T47D (cell line): ENCODE data around the gene TM9SF1.
"Not testable (repeated sequence)": the region's sequence is repeated elsewhere in the genome, so short reads cannot be mapped to it uniquely, and the experiment has no call there.

Experiments
- DNase-seq, 2 experiments: peaks; one replicate each; pipeline versions ENCODE4 v3.0.0 to v3.0.0-alpha.2; 2011 to 2012; ENCODE audit warnings: low read depth in 1 of 2, low spot score in 1 of 2
- JUND ChIP-seq: IDR thresholded peaks from 2 replicates; pipeline ENCODE4 v1.6.1; 2012; ENCODE audit warnings: low read depth
- in situ Hi-C: cut with HindIII; loops from 2 replicates; pipeline ENCODE4 v1.10.0; 2016; ENCODE audit warnings: low sequenced_read_pairs, low pct_unique_long_range_greater_than_20kb

TM9SF1 gene

DNA sequence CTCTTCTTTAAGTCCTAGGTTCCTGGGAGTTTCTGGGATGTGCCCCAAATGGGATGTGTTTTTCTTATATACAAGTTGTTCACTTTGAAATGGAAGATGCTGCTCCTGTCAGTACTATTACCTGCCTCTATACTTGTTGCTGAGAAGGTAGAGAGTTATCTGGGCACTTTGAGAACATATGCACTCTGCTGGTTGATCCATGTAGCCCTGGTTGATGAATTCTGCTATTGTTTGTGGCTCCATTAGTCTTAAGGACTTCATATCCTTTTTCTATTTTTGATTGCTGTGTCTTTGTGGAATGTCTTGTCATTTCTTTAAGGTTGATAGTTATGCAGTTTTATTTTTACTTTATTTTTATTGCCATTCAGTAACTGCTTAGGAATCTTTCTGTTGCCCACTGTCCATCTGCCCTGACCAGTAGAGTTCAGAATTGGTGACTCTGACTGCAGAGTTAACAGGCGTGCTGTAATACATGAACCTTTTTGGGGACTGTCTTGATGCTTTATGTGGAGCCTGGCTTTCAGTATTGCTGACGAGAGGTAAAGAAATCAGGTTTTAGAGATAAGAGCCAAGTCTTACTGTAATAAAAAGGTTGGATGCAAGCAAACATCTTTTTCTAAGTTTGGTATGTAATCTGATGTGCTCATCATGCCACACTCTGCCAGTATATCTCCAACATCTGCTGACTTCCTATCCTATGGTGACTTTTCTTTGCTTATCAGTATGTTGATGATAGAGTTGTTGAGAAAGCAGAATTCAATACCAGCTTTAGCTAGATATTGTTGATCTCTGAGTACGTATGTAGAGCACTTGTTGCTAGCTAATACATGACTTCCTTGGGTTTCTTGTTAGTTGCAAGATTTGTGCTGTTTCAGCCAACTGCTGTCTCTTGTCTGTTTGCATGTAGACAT is 39.1 kb upstream of the TM9SF1 start:
- TF ChIP-seq JUND: no peak
- DNase-seq: no peak

DNA sequence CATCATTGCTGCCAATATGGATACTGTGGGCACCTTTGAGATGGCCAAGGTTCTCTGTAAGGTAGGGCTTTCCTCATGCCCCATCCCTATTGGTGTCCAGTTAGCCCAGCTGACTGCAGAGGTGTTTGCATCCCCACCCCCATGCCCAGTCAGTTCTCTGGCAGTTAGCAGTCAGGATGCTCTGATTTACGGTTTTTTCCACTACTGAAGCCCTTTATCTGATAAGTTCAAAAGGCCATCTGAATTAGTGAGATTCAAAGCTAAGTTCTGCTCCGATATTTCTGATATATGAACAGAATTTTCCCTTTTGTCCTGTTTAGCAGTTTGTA is 38.3 kb upstream of the TM9SF1 start:
- DNase-seq: no peak
- in situ Hi-C loops: no loop called here
- TF ChIP-seq JUND: no peak

More for the DNA sequence above, 39.1 kb upstream of the TM9SF1 start:
- in situ Hi-C loops: no loop called here

DNA sequence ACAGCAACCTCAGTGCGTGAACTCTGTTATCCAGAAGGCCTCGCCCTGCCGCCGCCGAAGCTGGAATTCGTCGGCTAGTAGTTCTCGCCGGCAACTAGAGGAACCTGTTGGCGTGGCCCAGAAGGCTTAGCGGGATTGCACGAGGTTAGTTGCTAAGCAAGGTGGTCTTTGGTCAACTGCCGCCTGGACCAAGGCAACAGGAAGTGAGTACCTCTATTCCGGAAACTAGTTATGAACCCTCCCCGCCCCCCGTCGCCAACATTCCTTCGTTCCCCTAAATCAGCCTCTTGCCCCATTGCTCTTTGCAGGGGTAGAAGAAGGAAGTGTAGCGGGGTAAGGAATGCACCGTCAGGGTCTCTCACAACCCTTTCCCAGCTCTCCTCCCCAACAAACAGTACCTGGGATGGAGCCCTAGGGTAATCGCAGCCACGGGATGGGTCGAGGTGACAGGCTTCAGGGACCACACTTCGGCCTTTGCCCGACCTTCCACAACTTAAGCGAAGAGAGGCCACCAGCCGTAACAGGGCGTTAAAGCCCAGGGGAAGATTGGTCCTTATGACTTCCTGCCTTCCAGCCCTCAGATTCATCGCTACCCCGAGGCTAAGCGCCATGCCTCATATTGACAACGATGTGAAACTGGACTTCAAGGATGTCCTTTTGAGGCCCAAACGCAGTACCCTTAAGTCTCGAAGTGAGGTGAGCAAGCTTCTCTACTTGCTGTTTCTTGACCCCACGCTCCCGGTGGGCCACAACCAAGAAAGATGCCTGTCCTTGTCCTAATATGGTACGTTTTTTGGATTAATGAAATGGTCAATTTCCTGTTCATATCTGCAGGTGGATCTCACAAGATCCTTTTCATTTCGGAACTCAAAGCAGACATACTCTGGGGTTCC is 37.6 kb upstream of the TM9SF1 start, which contains the start of gene GMPR2:
Gene GMPR2 (plus strand): TSS at position 285 of the 893 bp plus-strand sequence. CDS start 325 bp downstream, at position 610.
- TF ChIP-seq JUND: no peak
- in situ Hi-C loops: no loop called here
- no peak for DNase-seq

DNA sequence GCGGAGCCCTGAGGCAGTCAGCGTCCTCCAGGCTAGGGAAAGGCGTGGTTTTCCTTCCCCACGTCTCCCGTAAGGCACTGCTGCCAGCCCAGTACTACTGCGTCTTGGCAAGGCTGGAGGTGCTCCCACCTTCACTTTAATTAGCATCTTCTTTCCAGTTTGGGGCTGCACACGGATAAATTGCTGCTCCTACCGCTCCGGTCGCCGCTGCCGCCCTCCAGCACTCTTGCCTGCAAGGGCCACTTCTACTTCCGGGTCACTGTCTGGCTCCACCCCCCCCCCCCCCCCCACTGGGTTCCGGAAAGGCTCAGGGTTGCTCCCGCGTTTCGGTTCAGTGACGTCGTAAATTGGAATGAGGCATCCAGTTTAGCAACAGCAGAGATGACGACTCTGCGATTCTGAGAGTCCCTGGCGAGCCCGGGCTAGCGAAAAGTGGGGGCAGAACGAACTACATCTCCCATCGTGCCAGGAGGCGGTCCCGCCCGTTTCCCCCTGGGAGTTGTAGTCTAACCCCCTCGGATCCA is 36.9 kb upstream of the TM9SF1 start, which contains the start of gene NEDD8:
Gene NEDD8 (minus strand): TSS at position 247 of the 524 bp plus-strand sequence. CDS start 100 bp downstream, at position 147.
- in situ Hi-C loops: no loop called here
- no peak for TF ChIP-seq JUND
- peak; percentile 45 to 96 for DNase-seq

DNA sequence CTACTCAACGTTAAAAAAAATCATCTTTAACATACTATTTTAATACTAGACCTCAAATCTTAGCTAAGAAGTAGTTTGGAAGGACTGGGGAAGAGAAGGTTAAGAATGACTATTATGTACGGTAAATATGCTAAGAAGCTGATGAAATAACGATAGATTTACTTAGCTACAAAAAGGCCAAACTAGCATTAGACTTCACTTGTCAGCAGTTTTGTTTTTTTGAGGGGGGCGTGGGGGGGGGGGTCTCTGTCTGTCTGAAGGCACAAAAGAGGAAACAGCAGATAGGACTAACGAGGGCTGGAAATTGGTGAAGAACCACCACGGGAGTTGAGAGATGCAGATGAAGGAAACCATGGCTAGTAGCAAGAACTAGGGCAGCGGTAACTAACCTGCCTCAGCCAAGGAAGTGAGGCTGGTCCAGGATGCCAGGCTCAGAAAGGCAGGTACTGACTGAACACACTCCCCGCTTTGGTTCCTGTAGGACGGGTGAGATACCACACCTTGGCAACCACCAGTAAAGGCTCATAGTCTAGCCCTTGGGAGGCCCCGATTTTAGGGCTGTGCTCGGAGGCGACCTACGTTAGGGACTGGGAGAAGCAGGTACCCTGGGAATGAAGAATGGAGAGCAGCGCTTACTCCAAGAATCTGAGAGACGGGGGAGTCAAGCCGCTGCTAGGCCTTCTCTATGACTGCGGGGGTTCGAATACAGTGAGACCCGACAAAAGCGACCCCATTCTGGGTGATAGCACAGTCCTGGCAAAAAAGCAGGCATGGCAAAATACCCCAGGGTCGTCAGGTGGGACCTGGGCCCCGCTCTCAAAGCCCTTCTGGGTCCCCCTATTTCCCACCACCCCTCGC is 36.3 kb upstream of the TM9SF1 start:
- in situ Hi-C loops: no loop called here
- DNase-seq: no peak
- no peak for TF ChIP-seq JUND

DNA sequence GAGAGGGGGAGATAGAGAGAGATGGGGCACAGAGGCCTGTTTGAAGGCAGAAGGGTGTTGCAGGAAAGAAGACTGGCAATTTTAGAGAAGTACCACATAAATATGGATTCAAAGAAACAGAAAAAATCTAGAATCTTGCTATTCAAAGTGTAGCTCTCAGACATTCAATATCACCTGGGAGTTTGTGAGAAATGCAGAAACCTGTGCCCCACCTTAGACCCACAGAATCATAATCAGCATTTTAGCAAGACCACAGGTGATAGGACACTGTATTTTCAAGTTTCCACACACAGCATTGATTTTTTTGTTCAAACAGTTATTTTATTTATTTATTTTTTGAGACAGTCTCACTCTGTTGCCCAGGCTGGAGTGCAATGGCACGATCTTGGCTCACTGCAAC is 33.7 kb upstream of the TM9SF1 start:
- no peak for TF ChIP-seq JUND
- in situ Hi-C loops: no loop called here
- no peak for DNase-seq

DNA sequence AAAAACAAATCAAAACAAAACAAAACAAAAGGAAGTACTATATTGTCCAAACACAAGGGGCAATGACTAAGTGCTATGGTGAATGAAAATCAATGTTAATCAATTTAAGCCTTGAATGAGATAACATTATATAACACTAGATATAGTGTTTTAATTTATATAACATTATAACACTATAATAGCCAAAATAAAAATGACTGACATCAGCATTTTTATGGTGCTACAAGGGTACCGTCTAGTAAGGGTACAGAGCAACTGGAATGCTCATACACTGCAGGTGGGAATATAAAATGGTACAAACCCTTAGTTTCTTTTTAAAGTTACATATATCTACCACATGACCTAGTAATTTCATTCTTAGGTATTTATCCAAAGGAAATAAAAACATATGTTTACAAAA is 31.2 kb upstream of the TM9SF1 start:
- in situ Hi-C loops: no loop called here
- TF ChIP-seq JUND: no peak
- DNase-seq: no peak

DNA sequence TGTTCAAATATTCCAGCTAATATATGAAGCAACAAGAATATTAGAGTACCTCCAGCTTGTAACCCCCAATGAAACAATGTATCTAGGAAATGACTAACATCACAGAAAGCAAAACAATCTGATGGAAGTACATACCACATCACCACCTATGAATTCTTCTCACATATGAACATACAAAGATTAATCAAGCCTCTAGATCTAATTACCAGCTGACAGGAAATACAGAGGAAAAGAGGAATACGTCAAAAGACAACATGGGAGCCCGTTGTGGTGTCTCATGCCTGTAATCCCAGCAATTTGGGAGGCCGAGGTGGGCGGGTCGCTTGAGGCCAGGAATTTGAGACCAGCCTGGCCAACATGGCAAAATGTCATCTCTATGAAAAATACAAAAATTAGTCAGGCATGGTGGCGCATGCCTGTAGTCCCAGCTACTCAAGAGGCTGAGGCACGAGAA is 29.4 kb upstream of the TM9SF1 start:
- no peak for TF ChIP-seq JUND
- in situ Hi-C loops: no loop called here
- no peak for DNase-seq

DNA sequence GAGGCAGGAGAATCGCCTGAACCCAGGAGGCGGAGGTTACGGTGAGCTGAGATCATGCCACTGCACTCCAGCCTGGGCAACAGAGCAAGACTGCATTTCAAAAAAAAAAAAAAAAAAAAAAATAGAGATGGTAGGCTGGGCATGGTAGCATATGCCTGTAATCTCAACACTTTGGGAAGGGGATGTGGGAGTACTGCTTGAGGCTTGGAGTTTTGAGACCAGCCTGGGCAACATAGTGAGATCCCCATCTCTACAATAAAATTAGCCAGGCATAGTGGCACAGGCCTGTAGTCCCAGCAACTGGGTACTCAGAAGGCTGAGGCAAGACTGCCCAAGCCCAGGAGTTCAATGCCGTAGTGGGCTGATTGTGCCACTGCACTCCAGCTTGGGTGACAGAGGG is 27.7 kb upstream of the TM9SF1 start:
- in situ Hi-C loops, DNase-seq: not testable (repeated sequence)

DNA sequence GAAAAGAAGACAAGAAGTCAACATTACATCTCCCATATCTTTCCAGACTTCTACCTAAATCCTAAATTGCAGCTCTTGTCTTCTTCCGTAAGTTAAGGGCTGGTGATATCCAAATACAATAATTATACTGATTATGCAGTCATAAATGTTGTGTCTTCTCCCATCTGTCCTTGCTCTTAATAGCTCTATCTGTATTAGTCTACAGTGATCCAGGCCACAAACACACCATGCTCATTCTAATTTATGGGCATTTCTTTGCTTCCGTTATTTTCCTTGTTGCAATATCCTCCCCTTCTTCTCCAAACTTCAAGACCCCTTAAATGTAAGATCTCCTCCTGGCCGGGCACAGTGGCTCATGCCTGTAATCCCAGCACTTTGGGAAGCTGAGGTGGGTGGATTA is 24.3 kb upstream of the TM9SF1 start:
- in situ Hi-C loops: no loop called here
- DNase-seq: no peak
- no peak for TF ChIP-seq JUND

DNA sequence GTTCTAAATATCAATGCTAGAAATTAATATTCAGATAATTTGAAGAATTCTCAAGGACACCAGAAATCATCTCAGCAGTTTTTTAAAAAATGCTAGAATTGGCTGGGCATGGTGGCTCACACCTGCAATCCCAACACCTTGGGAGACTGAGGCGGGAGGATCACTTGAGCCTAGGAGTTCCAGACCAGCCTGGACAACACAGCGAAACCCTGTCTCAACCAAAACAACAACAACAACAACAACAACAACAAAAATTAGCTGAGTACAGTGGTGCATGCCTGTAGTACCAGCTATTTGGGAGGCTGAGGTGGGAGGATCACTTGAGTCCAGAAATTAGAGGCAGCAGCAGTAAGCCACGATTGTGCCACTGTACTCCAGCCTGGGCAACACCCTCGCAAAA is 23.8 kb upstream of the TM9SF1 start:
- no peak for DNase-seq
- TF ChIP-seq JUND: no peak
- in situ Hi-C loops: no loop called here

DNA sequence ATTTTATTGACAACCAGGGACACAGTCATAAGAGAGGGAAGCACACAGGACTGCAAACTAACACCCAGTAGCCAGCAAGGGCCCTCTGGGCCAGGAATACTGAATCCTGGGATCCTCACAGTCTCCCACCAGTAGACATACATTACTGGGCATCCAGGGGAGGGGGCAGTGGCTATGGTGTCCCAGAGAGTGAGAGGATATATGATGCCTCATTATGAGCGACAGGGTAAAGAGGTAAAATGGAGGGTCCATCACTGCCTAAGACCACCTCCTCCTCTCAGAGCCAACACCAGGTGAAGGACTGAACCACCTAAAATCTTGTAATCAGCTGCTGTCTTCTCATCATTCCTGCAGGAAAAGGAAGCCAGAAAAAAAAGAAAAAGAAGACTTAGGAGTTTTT is 21.6 kb upstream of the TM9SF1 start:
- in situ Hi-C loops, DNase-seq: not testable (repeated sequence)
